ENCODE measurements around the gene FCAMR.

The FCAMR gene

GRCh38 chr1:207004931-207005830, 34.9 kb upstream of the FCAMR start (continued):
- no peak for TF ChIP-seq ZBTB49 (tag by site-specific recombination; IDR thresholded peaks at IDR 0.05; ENCODE audit: low read depth)
- TF ChIP-seq ZNF555 (tag by site-specific recombination; conservative IDR thresholded peaks at IDR 0.05) = no peak
- no peak for TF ChIP-seq ZNF148 (tag by site-specific recombination; IDR thresholded peaks at IDR 0.05; ENCODE audit: borderline replicate concordance)
- TF ChIP-seq ZNF175 (tag by site-specific recombination; IDR thresholded peaks at IDR 0.05) = no peak

- no peak for TF ChIP-seq ZNF596 (tag by site-specific recombination; IDR thresholded peaks at IDR 0.05)
- TF ChIP-seq ZNF391 (tag by site-specific recombination; IDR thresholded peaks at IDR 0.05; ENCODE audit: borderline replicate concordance, low read depth) = no peak
- no peak for TF ChIP-seq ZNF302 (tag by site-specific recombination; IDR thresholded peaks at IDR 0.05; ENCODE audit: low read depth)
- ChIA-PET CTCF (interaction anchor here (0.7 to 1.4 kb wide), 3 partner anchors 9 to 33 kb away, joined by 3 to 6 read pairs (median 5); no protein-coding TSS in a partner anchor), POLR2A (no interaction called here)
- no peaks in the 10 kb centered on the region for H3K9me3 ChIP-seq (ENCODE audit: control insufficient read depth, insufficient read depth, low read depth, low read length)
- H3K4me3 ChIP-seq (ENCODE audit: low read depth, low read length) = no peak overlapping the region
- H3K36me3 ChIP-seq (ENCODE audit: control insufficient read depth in 2 of 2, insufficient read depth in 1 of 2, low read length in 2 of 2) = no peaks in the 10 kb centered on the region
- no peaks in the 10 kb centered on the region for H3K4me1 ChIP-seq (ENCODE audit: control insufficient read depth, insufficient read depth, low read length)
- H3K27ac ChIP-seq (ENCODE audit: extremely low read depth, low read depth, low read length) = no peak overlapping the region
These were observed 33.0 kb upstream of the FCAMR start for GRCh38 chr1:207003210-207003609.

GRCh38 chr1:207002724-207003146, 32.5 kb upstream of the FCAMR start:
- Histone ChIP-seq H3K4me3 (ENCODE audit: low read depth, low read length) (no peak overlapping the region), H3K36me3 (ENCODE audit: control insufficient read depth in 2 of 2, insufficient read depth in 1 of 2, low read length in 2 of 2) (no peaks in the 10 kb centered on the region), H3K4me1 (ENCODE audit: control insufficient read depth, insufficient read depth, low read length) (no peaks in the 10 kb centered on the region), H3K27ac (ENCODE audit: extremely low read depth, low read depth, low read length) (no peak overlapping the region), H3K9me3 (ENCODE audit: control insufficient read depth, insufficient read depth, low read depth, low read length) (no peaks in the 10 kb centered on the region)
- CTCF ChIA-PET = no interaction called here
- TF ChIP-seq PRDM10 (tag by site-specific recombination; IDR thresholded peaks at IDR 0.05) (peak; percentile 36; the same call in 1 of the 2 replicates), SALL2 (tag by site-specific recombination; IDR thresholded peaks at IDR 0.05; ENCODE audit: borderline replicate concordance) (no peak)
- POLR2A ChIA-PET = no interaction called here

Data from HEK293 (cell line).